GM18868 (cell line): Measurements from ENCODE around the gene SERPINA3.
"Not testable (repeated sequence)": the region's sequence is repeated elsewhere in the genome, so short reads cannot be mapped to it uniquely, and the experiment has no call there.

Experiments used
- ATAC-seq: cut with Tn5 transposase; IDR thresholded peaks from one replicate; pipeline ENCODE4 v1.9.1; 2021; ENCODE audit warnings: mild to moderate bottlenecking, moderate library complexity; ENCODE audit not compliant: unreplicated experiment

The SERPINA3 gene

GRCh38 chr14:94612174-94612573 lies at the start of gene SERPINA3:
TSS of gene SERPINA3 (plus strand) at chr14:94612391. CDS start at chr14:94614442, 2,051 bp downstream.
- no peak for ATAC-seq

- ATAC-seq = no peak
Measured at GRCh38 chr14:94562941-94563883, 49.0 kb upstream of the SERPINA3 start.

DNA sequence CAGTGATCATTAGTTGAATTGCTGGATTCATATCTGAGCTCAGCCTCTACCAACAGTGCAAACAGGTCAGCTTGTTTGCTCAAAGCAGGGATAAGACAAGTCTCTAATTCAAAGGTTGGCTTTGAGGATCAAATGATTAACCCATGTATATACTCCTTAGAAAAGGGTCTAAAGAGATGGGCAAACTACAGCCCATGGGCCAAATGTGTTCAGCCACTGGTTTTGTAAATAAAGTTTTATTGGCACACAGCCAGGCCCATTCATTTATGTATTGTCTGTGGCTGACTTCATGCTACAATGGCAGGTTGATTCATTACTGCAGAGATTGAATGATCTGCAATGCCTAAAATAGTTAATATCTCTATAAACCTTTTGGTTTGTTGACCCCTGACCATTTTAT lies 47.8 kb upstream of the SERPINA3 start:
- no peak for ATAC-seq

DNA sequence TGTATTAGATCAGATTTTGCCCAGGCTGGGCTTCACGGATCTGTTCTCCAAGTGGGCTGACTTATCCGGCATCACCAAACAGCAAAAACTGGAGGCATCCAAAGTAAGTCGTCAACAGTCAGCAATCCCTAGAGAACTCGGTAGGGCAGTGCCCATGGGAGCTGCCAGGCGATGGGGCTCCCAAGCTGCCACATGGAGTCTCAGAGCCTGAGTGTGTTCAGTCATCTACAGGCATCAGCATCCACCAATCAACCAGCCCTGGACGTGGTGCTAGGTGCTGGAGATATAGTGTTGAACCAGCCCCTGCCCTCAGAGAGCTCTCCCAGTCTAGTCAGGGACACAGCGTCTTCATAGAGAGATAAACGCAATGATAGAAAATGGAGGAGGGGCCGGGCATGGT lies 44.0 kb upstream of the SERPINA3 start:
- no peak for ATAC-seq

- ATAC-seq = no peak
Measured at GRCh38 chr14:94569381-94570001, 42.7 kb upstream of the SERPINA3 start.

DNA sequence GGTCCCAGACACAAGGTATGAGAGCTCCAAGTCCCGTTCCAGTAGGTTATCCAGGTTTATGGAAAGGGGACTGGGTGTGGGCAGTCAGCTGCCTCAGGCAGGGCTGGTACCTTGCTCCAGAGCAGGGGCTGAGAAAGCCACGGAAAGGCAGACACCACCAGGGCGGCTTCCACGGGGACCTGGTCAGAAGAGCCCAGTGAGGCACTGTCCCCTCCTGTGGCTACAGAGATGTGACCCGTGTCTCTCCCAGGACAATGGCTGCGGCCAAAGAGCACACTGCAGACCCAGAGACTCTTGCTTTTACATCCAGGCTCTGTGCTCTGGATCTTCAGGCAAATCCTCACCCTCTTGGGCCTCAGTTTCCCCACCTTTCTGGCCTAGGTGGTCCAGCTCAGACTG lies 42.2 kb upstream of the SERPINA3 start:
- ATAC-seq = no peak

DNA sequence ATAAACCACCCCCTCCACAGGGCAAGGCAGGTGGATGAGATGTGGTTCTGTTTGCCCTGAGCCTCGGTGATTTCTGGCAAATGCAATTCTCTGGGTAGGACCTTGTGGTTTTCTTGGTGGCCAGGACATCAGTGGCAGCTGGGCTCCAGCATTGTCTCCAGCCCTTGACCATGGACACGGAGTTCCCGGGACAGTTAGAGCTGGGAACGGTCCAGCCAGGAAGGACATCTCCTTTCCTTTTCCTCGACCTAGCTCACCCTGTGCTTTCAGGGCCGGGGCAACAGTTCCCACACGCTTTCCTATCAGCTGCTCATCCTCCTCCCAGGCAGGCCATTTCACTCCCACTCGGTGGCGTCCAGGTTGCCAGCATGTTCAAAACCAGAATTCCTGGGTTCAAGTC lies 41.8 kb upstream of the SERPINA3 start:
- ATAC-seq = no peak

GRCh38 chr14:94571395-94571794 lies 40.8 kb upstream of the SERPINA3 start:
- no peak for ATAC-seq

- ATAC-seq = no peak
Measured at GRCh38 chr14:94571950-94572349, 40.2 kb upstream of the SERPINA3 start.

GRCh38 chr14:94572637-94573303 lies 39.4 kb upstream of the SERPINA3 start:
- no peak for ATAC-seq

- no peak for ATAC-seq
Measured at GRCh38 chr14:94573475-94574277, 38.5 kb upstream of the SERPINA3 start.

DNA sequence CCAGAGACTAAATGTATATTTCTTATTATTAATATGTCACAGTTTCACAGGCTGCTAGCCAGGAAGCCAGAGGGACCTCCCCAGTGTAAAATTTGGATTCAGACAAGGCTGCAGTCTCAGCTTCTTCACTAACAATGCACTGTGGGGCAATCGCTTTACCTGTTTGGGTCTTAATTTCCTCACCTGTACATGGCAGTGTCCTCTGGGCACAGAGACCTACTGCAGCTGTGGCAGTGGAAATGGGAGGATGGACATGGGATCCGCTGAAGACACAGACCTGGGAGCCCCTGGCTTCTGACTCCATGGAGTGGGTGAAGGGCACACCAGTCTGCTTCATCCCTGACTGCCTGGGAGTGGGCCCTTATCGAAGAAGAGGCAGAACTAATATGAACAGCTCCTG lies 37.9 kb upstream of the SERPINA3 start:
- no peak for ATAC-seq

- ATAC-seq = no peak
Measured at GRCh38 chr14:94575730-94576585, 36.2 kb upstream of the SERPINA3 start.

- not testable (repeated sequence) for ATAC-seq
Measured at GRCh38 chr14:94577472-94577871, 34.7 kb upstream of the SERPINA3 start.

DNA sequence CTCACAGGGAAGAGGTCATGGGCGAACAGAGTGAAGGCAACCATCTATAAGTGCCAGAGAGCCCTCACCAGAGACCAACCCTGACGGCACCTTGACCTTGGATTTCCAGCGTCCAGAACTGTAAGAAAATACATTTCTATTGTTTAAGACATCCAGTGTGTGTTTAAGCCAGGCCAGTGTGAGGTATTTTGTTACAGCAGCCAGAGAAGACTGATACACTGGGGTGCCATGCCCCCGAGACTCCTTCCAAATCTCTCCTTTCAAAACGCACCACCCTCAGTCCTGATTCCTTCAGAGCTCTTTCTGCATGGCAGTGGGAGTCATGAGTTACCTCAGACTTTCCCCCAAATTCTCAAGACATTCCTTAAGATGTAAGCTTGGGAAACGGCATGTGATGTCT lies 33.5 kb upstream of the SERPINA3 start:
- ATAC-seq = no peak

DNA sequence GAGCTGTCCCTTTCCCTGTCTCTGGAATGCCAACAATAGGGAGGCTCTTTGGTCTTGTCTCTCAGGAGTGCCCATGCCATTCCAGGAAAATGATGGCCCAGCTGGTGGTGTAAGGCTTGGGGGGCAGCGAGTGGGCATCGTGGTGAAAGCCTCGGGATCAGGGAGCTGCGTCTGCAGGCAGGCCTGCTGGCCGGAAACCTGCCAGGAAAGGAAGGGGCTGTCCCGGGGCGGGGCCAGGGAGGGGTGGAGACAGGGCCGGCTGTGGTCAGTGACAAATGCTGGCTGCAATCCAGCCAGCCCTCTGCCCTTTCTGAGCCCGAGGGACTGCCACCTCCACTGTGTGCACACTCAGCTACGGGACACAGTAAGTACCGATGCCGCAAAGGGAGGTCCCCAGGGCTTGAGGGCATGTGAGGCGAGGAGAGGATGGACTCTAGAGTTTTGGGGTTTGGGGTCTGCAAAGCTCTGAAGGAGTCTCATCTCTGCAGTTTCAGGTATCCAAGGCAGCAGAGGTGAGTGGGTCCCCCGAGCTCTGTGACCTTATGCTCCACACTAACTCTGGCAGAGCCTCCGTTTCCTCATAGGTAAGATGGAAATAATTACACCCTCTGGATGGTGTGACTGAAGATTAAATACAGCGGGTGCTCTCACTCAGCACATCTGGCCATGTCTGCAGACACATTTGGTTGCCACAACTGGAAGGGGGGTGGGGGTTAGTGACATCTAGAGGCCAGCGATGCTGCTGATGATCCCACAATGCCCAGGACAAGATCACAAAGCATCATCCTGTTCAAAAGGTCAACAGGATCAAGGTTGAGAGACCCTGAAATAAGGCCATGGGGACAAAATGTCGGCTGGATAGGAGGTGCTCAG lies 30.8 kb upstream of the SERPINA3 start, which contains the start of gene SERPINA5:
Gene SERPINA5, plus strand, starts transcription at position 300 of the 873 bp plus-strand sequence. CDS start 5,937 bp downstream, outside the sequence.
- no peak for ATAC-seq

GRCh38 chr14:94582199-94582750 lies 29.9 kb upstream of the SERPINA3 start:
- ATAC-seq = no peak

DNA sequence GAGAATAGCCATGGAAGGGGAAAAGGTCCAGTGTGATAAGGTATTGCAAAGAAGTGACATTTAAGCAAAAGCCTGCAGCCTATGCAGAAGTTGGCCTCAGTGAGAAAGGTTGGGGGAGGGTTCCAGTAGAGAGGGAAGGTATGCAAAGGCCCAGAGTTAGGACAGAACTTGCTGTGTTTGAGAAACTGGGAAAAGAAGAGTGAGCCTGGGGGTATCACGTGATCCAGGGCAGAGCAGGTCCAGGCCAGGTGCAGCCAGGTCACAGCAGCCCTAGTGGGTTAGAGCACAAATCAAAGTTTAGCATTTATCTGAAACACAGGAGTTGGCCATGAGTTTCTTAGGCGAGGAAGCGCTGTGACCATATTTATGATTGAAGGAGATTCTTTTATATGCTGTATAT lies 29.3 kb upstream of the SERPINA3 start:
- no peak for ATAC-seq
